Panc1 (cell line): ENCODE measurements around the gene CBL.

Experiments
- POLR2AphosphoS5 ChIP-seq: IDR thresholded peaks from 2 replicates; pipeline ENCODE4 v1.6.1; 2012; ENCODE audit warnings: mild to moderate bottlenecking, low read depth, low read length, moderate library complexity
- REST ChIP-seq, 2 experiments: IDR thresholded peaks; 2 replicates each; pipeline ENCODE4 v1.6.1; 2011 to 2012; ENCODE audit warnings: low read depth in 2 of 2, control low read depth in 1 of 2, low read length in 1 of 2, mild to moderate bottlenecking in 1 of 2, moderate library complexity in 1 of 2; ENCODE audit not compliant: insufficient read depth in 1 of 2
- TCF7L2 ChIP-seq: IDR thresholded peaks from 2 replicates; pipeline ENCODE4 v1.6.1; 2011; ENCODE audit warnings: mild to moderate bottlenecking, low read depth, low read length, inconsistent platforms
- TF ChIP-seq, protein P1 (sequence below): fragments of 450-650 bp; IDR thresholded peaks from 2 replicates; pipeline ENCODE4 v1.5.1; 2017; ENCODE audit warnings: mild to moderate bottlenecking

DNA sequence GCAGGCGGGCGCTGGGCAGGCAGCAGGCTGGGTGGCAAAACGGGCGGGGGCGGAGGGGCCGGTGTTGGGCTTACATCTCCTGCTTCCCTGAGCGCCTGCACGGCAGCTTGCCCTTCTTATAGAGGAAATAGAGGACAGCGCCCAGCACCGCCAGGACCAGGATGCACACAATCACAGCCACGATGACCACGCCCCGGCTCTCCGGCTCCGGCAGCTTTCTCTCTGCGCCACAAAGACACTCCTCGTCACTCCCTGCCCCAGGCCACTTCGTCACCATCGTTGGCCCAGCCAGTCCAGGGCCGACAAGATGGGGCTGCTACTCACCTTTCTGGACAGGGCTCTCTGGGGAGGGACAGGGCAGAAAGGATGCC is 104.5 kb downstream of the CBL start:
- TF ChIP-seq TCF7L2 (no peak), POLR2AphosphoS5 (no peak), REST (IDR thresholded peaks at IDR 0.05; ENCODE audit: insufficient read depth in 1 of 2, low read depth in 2 of 2, low read length in 1 of 2) (no peak)
- TF ChIP-seq, protein P1, sequence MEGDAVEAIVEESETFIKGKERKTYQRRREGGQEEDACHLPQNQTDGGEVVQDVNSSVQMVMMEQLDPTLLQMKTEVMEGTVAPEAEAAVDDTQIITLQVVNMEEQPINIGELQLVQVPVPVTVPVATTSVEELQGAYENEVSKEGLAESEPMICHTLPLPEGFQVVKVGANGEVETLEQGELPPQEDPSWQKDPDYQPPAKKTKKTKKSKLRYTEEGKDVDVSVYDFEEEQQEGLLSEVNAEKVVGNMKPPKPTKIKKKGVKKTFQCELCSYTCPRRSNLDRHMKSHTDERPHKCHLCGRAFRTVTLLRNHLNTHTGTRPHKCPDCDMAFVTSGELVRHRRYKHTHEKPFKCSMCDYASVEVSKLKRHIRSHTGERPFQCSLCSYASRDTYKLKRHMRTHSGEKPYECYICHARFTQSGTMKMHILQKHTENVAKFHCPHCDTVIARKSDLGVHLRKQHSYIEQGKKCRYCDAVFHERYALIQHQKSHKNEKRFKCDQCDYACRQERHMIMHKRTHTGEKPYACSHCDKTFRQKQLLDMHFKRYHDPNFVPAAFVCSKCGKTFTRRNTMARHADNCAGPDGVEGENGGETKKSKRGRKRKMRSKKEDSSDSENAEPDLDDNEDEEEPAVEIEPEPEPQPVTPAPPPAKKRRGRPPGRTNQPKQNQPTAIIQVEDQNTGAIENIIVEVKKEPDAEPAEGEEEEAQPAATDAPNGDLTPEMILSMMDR, result no peak
